NCI-H2196 treated with DMSO at 0.1 percent for 48 hours (cell line): ENCODE results near the gene COL5A1.
"Not testable (repeated sequence)": the region's sequence is repeated elsewhere in the genome, so short reads cannot be mapped to it uniquely, and the experiment has no call there.

Source experiments
- DNase-seq: peaks from one replicate; lab custom pipeline; 2025; ENCODE audit not compliant: unreplicated experiment; lab: John Stamatoyannopoulos, UW

The COL5A1 gene

GRCh38 chr9:134707031-134707680 is 65.6 kb downstream of the COL5A1 start:
- DNase-seq = no peak

- no peak for DNase-seq
Observed at GRCh38 chr9:134707731-134708671, 66.4 kb downstream of the COL5A1 start.

DNA sequence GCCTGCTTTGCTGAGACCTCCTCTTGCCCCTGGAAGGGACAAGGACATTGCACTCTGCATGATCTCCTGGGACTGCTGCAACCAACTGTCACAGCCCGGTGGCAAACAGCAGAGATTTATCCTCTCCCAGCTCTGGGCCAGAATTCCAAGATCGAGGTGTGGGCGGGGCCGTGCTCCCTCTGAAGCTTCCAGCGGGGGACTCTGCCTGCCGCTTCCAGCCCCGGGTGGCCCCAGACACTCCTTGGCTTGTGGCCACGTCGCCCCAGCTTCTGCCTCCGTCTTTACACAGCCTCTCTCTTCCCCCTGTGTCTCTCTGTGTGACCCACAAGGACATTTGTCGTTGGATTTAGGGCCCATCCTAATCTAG is 67.1 kb downstream of the COL5A1 start:
- DNase-seq = no peak

GRCh38 chr9:134709512-134710270 is 68.1 kb downstream of the COL5A1 start:
- no peak for DNase-seq

- DNase-seq = no peak
Observed at GRCh38 chr9:134710271-134710540, 68.6 kb downstream of the COL5A1 start.

GRCh38 chr9:134710901-134711300 is 69.3 kb downstream of the COL5A1 start:
- DNase-seq = no peak

DNA sequence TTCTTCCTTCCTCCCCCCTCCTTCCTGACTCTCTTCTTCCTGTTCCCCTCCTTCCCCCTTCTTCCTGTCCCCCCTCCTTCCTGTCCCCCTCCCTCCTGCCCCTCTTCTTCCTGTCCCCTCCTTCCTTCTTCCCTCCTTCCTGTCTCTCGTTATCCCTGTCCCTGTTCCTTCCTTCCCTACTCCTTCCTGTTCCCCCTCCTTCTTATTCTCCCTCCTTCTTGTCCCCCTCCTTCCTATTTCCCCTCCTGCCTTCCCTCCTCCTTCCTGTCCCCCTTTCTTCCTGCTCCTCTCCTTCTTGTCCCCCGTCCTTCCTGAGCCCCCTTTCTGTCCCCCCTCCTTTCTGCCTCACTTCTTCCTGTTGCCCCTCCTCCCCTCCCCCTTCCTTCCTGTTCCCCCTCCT is 70.6 kb downstream of the COL5A1 start:
- DNase-seq = no peak

- no peak for DNase-seq
Observed at GRCh38 chr9:134712926-134713325, 71.3 kb downstream of the COL5A1 start.

- DNase-seq = not testable (repeated sequence)
Observed at GRCh38 chr9:134715536-134715935, 73.9 kb downstream of the COL5A1 start.

- DNase-seq = no peak
Observed at GRCh38 chr9:134716067-134716466, 74.5 kb downstream of the COL5A1 start.

DNA sequence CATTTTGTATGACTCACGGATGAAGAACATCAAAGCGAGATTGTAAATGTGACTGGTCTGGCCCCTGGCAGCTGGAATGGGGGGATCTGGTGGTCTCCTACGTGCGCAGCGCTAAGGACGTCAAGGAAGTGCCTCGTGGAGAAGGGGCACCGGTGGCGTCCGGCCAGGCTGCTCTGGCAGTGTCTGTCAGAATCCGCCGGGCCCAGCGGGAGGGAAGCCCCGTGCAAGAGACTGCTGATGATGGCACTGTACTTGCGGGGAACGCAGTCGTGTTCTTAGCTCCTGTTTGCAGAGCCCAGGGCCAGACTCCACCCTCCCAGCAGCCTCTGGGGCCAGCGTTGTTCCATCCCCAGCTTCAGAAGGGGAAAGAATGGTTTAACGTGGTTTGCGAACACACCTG is 75.5 kb downstream of the COL5A1 start:
- DNase-seq = no peak

GRCh38 chr9:134717924-134718645 is 76.5 kb downstream of the COL5A1 start:
- no peak for DNase-seq

DNA sequence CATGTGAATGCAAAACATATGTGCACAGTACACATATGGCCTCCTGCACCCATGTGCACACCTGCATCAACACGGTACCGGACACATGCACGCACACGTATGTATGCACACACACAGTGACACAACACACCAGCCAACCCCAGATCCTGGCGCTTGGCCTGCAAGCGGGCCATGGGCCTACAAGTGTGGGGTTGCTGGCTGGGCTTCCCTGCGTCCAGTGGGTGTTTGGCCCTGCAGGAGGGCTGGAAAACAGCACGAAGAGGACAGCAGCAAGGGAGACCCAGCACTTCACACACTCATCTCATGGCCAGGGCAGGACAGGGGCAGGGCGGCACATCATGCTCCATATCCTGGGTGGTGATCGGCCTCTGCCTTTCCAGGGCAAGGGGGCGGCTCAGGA is 77.7 kb downstream of the COL5A1 start:
- DNase-seq = no peak

- DNase-seq = no peak
Observed at GRCh38 chr9:134720136-134720753, 78.6 kb downstream of the COL5A1 start.

DNA sequence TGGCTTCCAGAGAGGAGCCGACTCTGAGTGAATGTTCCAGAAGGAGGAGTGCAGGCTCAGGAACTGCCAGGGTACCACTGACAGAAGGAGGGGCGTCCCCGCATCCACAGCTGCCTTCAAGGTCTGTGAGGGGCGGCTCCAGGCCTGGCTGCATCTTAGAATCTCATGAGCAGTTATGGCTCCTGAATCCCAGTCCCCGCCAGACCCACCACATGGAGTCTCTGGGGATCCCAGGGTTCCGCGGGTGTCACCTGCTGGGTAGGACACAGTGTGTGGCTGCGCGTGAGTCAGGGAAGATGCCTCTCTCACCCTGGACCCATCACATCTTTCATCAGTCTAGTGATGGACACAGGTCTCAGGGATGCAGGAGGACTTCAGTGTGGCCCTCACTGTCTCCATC is 79.2 kb downstream of the COL5A1 start:
- DNase-seq = no peak

- DNase-seq = no peak
Observed at GRCh38 chr9:134721344-134721743, 79.7 kb downstream of the COL5A1 start.

DNA sequence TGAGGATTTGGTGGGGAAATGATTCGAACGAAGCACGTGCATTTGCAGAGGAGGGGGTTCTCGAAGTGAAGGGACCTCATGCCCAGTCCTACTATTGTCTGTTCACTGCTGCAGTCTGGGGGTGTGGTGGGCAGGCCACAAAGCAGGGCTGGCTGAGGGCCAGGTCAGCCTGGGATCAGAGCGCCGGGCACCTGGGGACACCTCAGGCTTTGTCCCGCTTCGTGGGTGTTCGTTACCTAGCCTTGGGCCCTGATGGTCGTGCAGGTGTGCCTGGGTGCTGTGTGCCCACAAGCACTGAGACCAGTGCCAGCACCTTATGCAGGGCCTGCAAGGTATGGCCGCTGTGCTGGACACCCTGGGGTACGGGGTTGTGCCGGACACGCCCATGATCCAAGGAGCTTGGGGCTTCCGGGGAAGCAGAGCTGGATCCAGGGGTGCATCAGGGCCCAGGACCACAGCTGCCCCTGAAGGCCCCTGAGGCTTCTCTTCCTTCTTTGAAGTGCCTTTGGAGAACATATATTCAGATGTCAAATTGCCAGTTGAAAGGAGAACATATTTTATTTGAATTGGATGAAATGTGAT is 80.6 kb downstream of the COL5A1 start:
- DNase-seq = no peak

DNA sequence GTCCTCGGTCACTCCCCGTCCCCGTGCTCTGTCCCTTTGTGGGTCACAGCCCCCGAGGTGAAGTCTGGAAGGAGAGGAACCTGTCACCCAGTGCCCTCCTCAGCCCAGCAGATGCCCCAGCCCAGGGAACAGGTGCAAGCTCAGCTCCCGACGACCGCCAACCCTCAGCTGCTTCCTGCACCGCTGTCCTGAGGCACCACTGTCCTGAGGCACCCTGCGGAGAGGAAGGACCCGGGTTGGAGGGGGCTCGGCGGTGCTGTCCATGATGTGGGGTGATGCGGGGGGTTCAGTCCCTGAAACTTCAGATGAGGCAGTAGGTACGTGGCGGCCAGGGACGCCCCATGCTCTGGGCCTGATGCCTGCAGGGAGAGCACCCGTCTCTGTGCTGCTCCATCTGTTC is 81.4 kb downstream of the COL5A1 start:
- DNase-seq = no peak

DNA sequence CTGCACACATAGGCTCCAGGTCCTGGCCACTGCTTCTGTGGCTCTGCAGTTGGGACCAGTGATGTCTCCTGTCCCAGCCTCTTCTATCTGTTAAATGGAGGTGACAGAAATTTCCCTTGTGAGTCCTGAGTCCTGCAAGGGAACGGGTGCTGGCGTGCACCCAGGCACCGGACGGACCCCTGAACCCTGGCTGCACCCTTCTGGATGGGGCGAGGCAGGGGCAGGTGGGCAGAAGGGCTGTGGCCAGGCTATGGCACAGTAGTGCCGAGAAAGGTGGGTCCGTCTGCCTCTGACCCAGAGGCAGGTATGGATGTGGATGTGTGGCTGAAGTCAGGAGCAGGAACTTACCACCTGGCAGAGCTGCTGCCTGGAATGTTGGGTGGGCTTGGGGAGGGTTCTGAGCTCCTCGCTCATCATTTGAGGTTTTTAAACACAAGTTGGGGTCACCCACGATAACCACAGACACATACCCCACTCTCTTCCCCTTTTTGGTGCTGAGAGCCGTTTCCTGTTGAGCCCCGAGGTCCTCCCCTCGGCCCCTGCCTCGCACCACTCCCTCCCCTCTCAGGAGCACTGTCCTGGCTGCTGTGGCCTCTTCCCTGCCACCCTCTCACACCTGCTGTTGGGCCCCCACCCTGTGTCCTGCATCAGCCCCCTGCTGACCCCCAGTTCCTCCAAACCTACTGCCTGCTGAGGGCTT is 82.0 kb downstream of the COL5A1 start:
- no peak for DNase-seq
